HepG2 (cell line): Measurements from ENCODE around the gene MAP3K3. TPM values are rescaled to one million over a fixed set of nuclear protein-coding genes. Genes with fewer than 3 reads are reported as not detected.

Experiments used
- ATAC-seq: fragments of 200-7000 bp; cut with Tn5 transposase; 3 replicates; pipeline ENCODE4 v1.9.1; 2020; ENCODE audit warnings: mild to moderate bottlenecking, moderate library complexity
- BruUV-seq: library from RNA; stranded (reverse); fragments of 400-500 nt; replicated peaks from 2 replicates; lab custom pipeline; 2021; lab: Mats Ljungman, UMichigan
- CTCF ChIA-PET: fragments of 300-600 bp; formaldehyde crosslinking; extraction: SDS; loops from one replicate; lab custom pipeline; 2021; ENCODE audit warnings: low total read pairs, inconsistent platforms, low intra/inter-chr PET ratio; lab: Yijun Ruan, JAX
- POLR2A ChIA-PET: fragments of 350-600 bp; sonication (Branson Sonifier 250); formaldehyde crosslinking; loops from one replicate; lab custom pipeline; 2020; ENCODE audit warnings: antibody characterized with exemption, inconsistent platforms; lab: Yijun Ruan, JAX
- DNase-seq: peaks from one replicate; pipeline ENCODE4 v3.0.0-alpha.2; 2015; ENCODE audit warnings: low spot score
- FAIRE-seq: peaks from 3 replicates; lab custom pipeline; 2011; peaks lifted over from hg19 to GRCh38; lab: Jason Lieb, UNC
- H2AFZ ChIP-seq: one replicate; pipeline ENCODE4 v1.6.1; 2011; ENCODE audit warnings: low read length, inconsistent platforms
- H3K27ac ChIP-seq: fragments of 300-600 bp; 3 replicates; pipeline ENCODE4 v1.8.0; 2011; ENCODE audit warnings: mixed run types, mild to moderate bottlenecking, mixed read lengths, low read length, inconsistent platforms; ENCODE audit not compliant: insufficient read depth; ENCODE audit errors: extremely low read length
- H3K27me3 ChIP-seq, 2 experiments: fragments of 200-600 bp in 1 of 2; 2 replicates in 1 of 2; 3 replicates in 1 of 2; pipeline versions ENCODE4 v1.6.0 to v1.8.0; 2011; ENCODE audit warnings: low read length in 2 of 2, mild to moderate bottlenecking in 2 of 2, moderate library complexity in 2 of 2, inconsistent platforms in 1 of 2; ENCODE audit not compliant: insufficient read depth in 2 of 2, control insufficient read depth in 1 of 2
- H3K36me3 ChIP-seq, 2 experiments: fragments of 200-600 bp in 1 of 2; replicated peaks in 1 of 2; 2 replicates in 1 of 2; 3 replicates in 1 of 2; pipeline versions ENCODE4 v1.5.1 to v1.8.0; 2011; ENCODE audit warnings: low read length in 2 of 2, inconsistent platforms in 1 of 2; ENCODE audit not compliant: insufficient read depth in 2 of 2, control insufficient read depth in 1 of 2
- H3K4me1 ChIP-seq: 2 replicates; pipeline ENCODE4 v1.5.1; 2012; ENCODE audit warnings: low read length, inconsistent platforms; ENCODE audit not compliant: insufficient read depth
- H3K4me2 ChIP-seq: 2 replicates; pipeline ENCODE4 v1.6.0; 2011; ENCODE audit warnings: low read depth, low read length, inconsistent platforms
- H3K4me3 ChIP-seq, 3 experiments: fragments of 200-600 bp in 1 of 3; sonication (generic), shearing (Covaris generic) in 1 of 3; replicated peaks in 1 of 3; 2 replicates each; pipeline ENCODE4 v1.5.1; 2011 to 2016; ENCODE audit warnings: low read length in 3 of 3, inconsistent platforms in 2 of 3, low read depth in 2 of 3, mild to moderate bottlenecking in 2 of 3, control low read depth in 1 of 3, mixed read lengths in 1 of 3; ENCODE audit not compliant: insufficient read depth in 1 of 3
- H3K79me2 ChIP-seq: one replicate; pipeline ENCODE4 v1.6.1; 2011; ENCODE audit warnings: low read length, inconsistent platforms; ENCODE audit not compliant: insufficient read depth
- H3K9ac ChIP-seq: 2 replicates; pipeline ENCODE4 v1.6.0; 2011; ENCODE audit warnings: mild to moderate bottlenecking, low read depth, low read length, inconsistent platforms; ENCODE audit not compliant: insufficient read depth
- H3K9me3 ChIP-seq: 2 replicates; pipeline ENCODE4 v1.5.1; 2012; ENCODE audit warnings: mild to moderate bottlenecking, low read length
- H4K20me1 ChIP-seq: 2 replicates; pipeline ENCODE4 v1.6.0; 2011; ENCODE audit warnings: inconsistent platforms, mild to moderate bottlenecking, low read length, moderate library complexity; ENCODE audit not compliant: insufficient read depth
- CENPT ChIP-seq: sonication (generic); formaldehyde crosslinking; IDR thresholded peaks from 2 replicates; pipeline ENCODE4 v1.8.0; 2022; ENCODE audit warnings: low read depth, mild to moderate bottlenecking, moderate library complexity, missing genetic modification reagents
- ETV5 ChIP-seq: IDR thresholded peaks from 2 replicates; pipeline ENCODE4 v1.6.1; 2018; ENCODE audit warnings: missing biosample characterization, missing genetic modification reagents, inconsistent platforms, borderline replicate concordance
- GABPB1 ChIP-seq: IDR thresholded peaks from 2 replicates; pipeline ENCODE4 v1.6.1; 2016; ENCODE audit warnings: mild to moderate bottlenecking, missing genetic modification reagents, moderate library complexity, missing compliant biosample characterization
- GTF2F1 ChIP-seq: fragments of 150-350 bp; IDR thresholded peaks from 2 replicates; pipeline ENCODE4 v1.6.1; 2014; ENCODE audit warnings: low read length
- HMGXB3 ChIP-seq: sonication (generic); formaldehyde crosslinking; IDR thresholded peaks from 2 replicates; pipeline ENCODE4 v1.4.0; 2020; ENCODE audit warnings: missing genetic modification reagents, borderline replicate concordance
- HNRNPL ChIP-seq: fragments of 200-400 bp; formaldehyde crosslinking; IDR thresholded peaks from 2 replicates; pipeline ENCODE4 v1.6.1; 2017; ENCODE audit warnings: mild to moderate bottlenecking, low read depth, low read length
- SIX4 ChIP-seq: sonication (generic); formaldehyde crosslinking; IDR thresholded peaks from 2 replicates; pipeline ENCODE4 v1.4.0; 2020; ENCODE audit warnings: missing genetic modification reagents
- TCF7 ChIP-seq: sonication (generic); IDR thresholded peaks from 2 replicates; pipeline ENCODE4 v1.6.1; 2016; ENCODE audit warnings: antibody characterized with exemption, low read depth
- ZBTB42 ChIP-seq: sonication (generic); formaldehyde crosslinking; IDR thresholded peaks from 2 replicates; pipeline ENCODE4 v1.5.0; 2020; ENCODE audit warnings: mild to moderate bottlenecking, missing genetic modification reagents
- ZNF292 ChIP-seq: sonication (generic); formaldehyde crosslinking; IDR thresholded peaks from 2 replicates; pipeline ENCODE4 v1.8.1; 2022; ENCODE audit warnings: mild to moderate bottlenecking, low read depth, missing genetic modification reagents, borderline replicate concordance
- ZNF317 ChIP-seq: sonication (generic); formaldehyde crosslinking; IDR thresholded peaks from 2 replicates; pipeline ENCODE4 v1.5.0; 2020; ENCODE audit warnings: mild to moderate bottlenecking, missing genetic modification reagents
- ZNF331 ChIP-seq: sonication (generic); formaldehyde crosslinking; IDR thresholded peaks from 2 replicates; pipeline ENCODE4 v1.4.0; 2020; ENCODE audit warnings: missing genetic modification reagents
- ZNF432 ChIP-seq: sonication (generic); formaldehyde crosslinking; IDR thresholded peaks from 2 replicates; pipeline ENCODE4 v1.5.0; 2020; ENCODE audit warnings: missing genetic modification reagents, mild to moderate bottlenecking, borderline replicate concordance
- ZNF747 ChIP-seq: sonication (generic); formaldehyde crosslinking; IDR thresholded peaks from 2 replicates; pipeline ENCODE4 v1.8.1; 2023; ENCODE audit warnings: missing genetic modification reagents, mild to moderate bottlenecking, borderline replicate concordance
- ZNF839 ChIP-seq: sonication (generic); formaldehyde crosslinking; IDR thresholded peaks from 2 replicates; pipeline ENCODE4 v1.4.0; 2020; ENCODE audit warnings: missing genetic modification reagents, mild to moderate bottlenecking, borderline replicate concordance
- ZNF841 ChIP-seq: sonication (generic); formaldehyde crosslinking; IDR thresholded peaks from 2 replicates; pipeline ENCODE4 v1.8.1; 2023; ENCODE audit warnings: missing genetic modification reagents, borderline replicate concordance
- ZSCAN25 ChIP-seq: sonication (generic); formaldehyde crosslinking; IDR thresholded peaks from 2 replicates; pipeline ENCODE4 v1.8.0; 2022; ENCODE audit warnings: mild to moderate bottlenecking, missing genetic modification reagents
- WGBS: methylation state at CpG from one replicate; pipeline ENCODE4 v1.1.6; 2017; ENCODE audit warnings: low lambda C conversion rate; 5-methylcytosine and 5-hydroxymethylcytosine counted together
- in situ Hi-C: cut with HindIII; loops from 2 replicates; pipeline ENCODE4 v1.10.0; 2017; ENCODE audit warnings: low pct_unique_long_range_greater_than_20kb; ENCODE audit not compliant: extremely low pct_ligation_motif_present
- intact Hi-C: fragments of 100-400 bp; cut with micrococcal nuclease; formaldehyde crosslinking; loops from one replicate; pipeline ENCODE4 v1.10.0; 2022; ENCODE audit not compliant: unreplicated experiment
- polyA plus RNA-seq, 8 experiments: library from polyadenylated mRNA; depleted of rRNA in 3 of 8; stranded (reverse) in 7 of 8; unstranded in 1 of 8; fragments of >200 nt; fragmentation: Illumina TruSeq in 4 of 8; extraction: Trizol in 4 of 8; gene quantifications; 2 replicates each; pipeline versions ENCODE4 v1.2.1 to v1.2.3, GENCODE V29; 2011 to 2016; ENCODE audit warnings: low read depth in 4 of 8, missing spikeins in 1 of 8, mixed read lengths in 1 of 8; ENCODE audit not compliant: insufficient read depth in 1 of 8
- total RNA-seq, 5 experiments: library from RNA; depleted of rRNA; stranded (reverse); fragments of >200 nt; fragmentation: Illumina TruSeq; extraction: Trizol; gene quantifications; 2 replicates each; pipeline ENCODE4 v1.2.3, GENCODE V29; 2016; ENCODE audit warnings: low read depth in 1 of 5
- TF ChIP-seq, protein P1 (sequence below): fragments of 450-650 bp; IDR thresholded peaks from 2 replicates; pipeline ENCODE4 v1.6.1; 2017

The MAP3K3 gene
- total and polyA plus RNA-seq, 2 of the 13 experiments (the other 11 are each of a cell fraction or from before 2014, with no cell fraction given) = 17.7 to 21.8 TPM

DNA sequence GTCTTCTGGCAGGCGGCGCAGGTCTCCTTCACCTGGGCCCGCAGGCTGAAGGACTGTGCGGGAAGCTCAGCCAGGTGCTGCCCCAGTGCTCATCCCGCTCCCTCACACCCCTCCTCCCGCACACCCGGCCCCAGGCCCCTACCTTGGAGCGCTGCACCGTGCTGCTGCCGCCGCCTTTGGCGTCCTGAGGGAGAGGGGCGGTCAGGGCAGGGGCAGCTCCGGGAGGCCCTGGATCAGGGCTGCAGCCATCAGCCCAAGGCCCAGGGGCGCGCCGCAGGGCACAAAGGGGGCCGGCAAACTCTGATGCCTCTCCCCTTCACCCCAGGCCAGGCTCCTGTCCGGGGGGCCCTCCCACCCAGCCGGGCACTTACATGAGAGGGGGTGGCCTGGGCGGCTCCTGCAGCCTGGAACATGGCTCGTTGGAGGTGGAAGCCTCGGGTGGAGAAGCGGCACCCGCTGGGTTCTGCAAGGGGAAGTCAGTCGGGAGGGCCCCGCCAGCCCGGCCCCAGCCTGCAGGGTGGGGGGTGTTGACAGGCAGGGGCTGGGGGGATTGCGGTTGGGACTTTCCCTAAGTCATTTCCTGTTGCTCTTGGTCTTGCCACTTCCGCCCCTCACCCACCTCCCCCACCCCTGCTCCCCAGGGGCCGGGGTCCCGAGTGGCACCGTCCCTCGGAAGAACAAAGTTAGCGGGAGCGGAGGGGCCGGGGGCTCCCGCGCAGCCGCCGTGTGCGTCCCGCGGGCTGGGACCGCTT, 76.8 kb downstream of the MAP3K3 start:
- in situ Hi-C loops = loop anchor here (10.0 kb wide), 1 partner anchor 274 kb away; no protein-coding TSS in a partner anchor
- Histone ChIP-seq H3K9ac (peak overlapping the region; percentile 48; the same call in 1 of the 2 replicates), H3K27ac (no peak overlapping the region), H4K20me1 (no peaks in the 10 kb centered on the region), H3K27me3 (no peaks in the 10 kb centered on the region), H3K4me2 (peak overlapping the region; percentile 75), H3K36me3 (peaks cover under 1 to 3% of the 10 kb centered on the region in 2 experiments; a peak in 2 of 5 replicates), H3K4me1 (peaks cover 18% of the 10 kb centered on the region), H3K79me2 (no peaks in the 10 kb centered on the region), H2AFZ (no peak overlapping the region), H3K4me3 (peak overlapping the region; percentile 67 to 77 (median 71); a peak in 5 of 6 replicates), H3K9me3 (no peaks in the 10 kb centered on the region)
- DNase-seq = peak; percentile 46
- CTCF ChIA-PET = interaction anchor here (1.7 kb wide), 1 partner anchor 158 kb away, joined by 4 read pairs; no protein-coding TSS in a partner anchor
- ATAC-seq = peak; percentile 45
- BruUV-seq = no TSS peak
- POLR2A ChIA-PET = interaction anchor here (0.6 to 1.5 kb wide), 4 partner anchors 43 to 144 kb away, joined by 3 to 4 read pairs (median 4); partner anchors contain the start of gene CCDC47
- FAIRE-seq = no peak
- 32% methylated on average over 21 of the region's 45 CpGs for WGBS
- intact Hi-C loops = loop anchor here (5.0 kb wide), 1 partner anchor 277 kb away; no protein-coding TSS in a partner anchor
- TF ChIP-seq ETV5 (CRISPR knock-in tag) = peak; percentile 42; the same call in 1 of the 2 replicates
- no peak for TF ChIP-seq ZNF292
- TF ChIP-seq ZNF432 (CRISPR knock-in tag) = no peak
- no peak for TF ChIP-seq HNRNPL
- TF ChIP-seq HMGXB3 (CRISPR knock-in tag) = no peak
- no peak for TF ChIP-seq CENPT
- peak; percentile 60 for TF ChIP-seq ZSCAN25 (CRISPR knock-in tag)
- no peak for TF ChIP-seq ZNF331 (CRISPR knock-in tag)
- peak; percentile 69 for TF ChIP-seq GABPB1 (CRISPR knock-in tag)
- TF ChIP-seq, protein P1, sequence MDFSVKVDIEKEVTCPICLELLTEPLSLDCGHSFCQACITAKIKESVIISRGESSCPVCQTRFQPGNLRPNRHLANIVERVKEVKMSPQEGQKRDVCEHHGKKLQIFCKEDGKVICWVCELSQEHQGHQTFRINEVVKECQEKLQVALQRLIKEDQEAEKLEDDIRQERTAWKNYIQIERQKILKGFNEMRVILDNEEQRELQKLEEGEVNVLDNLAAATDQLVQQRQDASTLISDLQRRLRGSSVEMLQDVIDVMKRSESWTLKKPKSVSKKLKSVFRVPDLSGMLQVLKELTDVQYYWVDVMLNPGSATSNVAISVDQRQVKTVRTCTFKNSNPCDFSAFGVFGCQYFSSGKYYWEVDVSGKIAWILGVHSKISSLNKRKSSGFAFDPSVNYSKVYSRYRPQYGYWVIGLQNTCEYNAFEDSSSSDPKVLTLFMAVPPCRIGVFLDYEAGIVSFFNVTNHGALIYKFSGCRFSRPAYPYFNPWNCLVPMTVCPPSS = no peak
- no peak for TF ChIP-seq TCF7
- no peak for TF ChIP-seq GTF2F1
- TF ChIP-seq ZNF747 = no peak
- no peak for TF ChIP-seq ZNF317 (CRISPR knock-in tag)
- no peak for TF ChIP-seq ZBTB42 (CRISPR knock-in tag)
- no peak for TF ChIP-seq ZNF839 (CRISPR knock-in tag)
- no peak for TF ChIP-seq SIX4 (CRISPR knock-in tag)
- no peak for TF ChIP-seq ZNF841 (CRISPR knock-in tag)
